GM10248 (cell line): ENCODE data around the gene RTN4RL2.

Source experiments
- CTCF ChIA-PET: fragments of 300-600 bp; sonication (Branson Sonifier 250); formaldehyde crosslinking; extraction: SDS; loops from one replicate; lab custom pipeline; 2021; ENCODE audit warnings: antibody characterized with exemption; lab: Yijun Ruan, JAX
- POLR2A ChIA-PET: fragments of 350-650 bp; sonication (Branson Sonifier 250); formaldehyde crosslinking; extraction: SDS; loops from one replicate; lab custom pipeline; 2020; ENCODE audit warnings: antibody characterized with exemption; lab: Yijun Ruan, JAX
- DNase-seq: peaks from one replicate; pipeline ENCODE4 v3.0.0; 2012; ENCODE audit errors: extremely low spot score
- CTCF ChIP-seq: IDR thresholded peaks from 2 replicates; pipeline ENCODE4 v1.5.1; 2012; ENCODE audit warnings: mild to moderate bottlenecking, low read depth; ENCODE audit errors: extremely low read depth, missing control alignments, control extremely low read depth

Gene RTN4RL2

DNA sequence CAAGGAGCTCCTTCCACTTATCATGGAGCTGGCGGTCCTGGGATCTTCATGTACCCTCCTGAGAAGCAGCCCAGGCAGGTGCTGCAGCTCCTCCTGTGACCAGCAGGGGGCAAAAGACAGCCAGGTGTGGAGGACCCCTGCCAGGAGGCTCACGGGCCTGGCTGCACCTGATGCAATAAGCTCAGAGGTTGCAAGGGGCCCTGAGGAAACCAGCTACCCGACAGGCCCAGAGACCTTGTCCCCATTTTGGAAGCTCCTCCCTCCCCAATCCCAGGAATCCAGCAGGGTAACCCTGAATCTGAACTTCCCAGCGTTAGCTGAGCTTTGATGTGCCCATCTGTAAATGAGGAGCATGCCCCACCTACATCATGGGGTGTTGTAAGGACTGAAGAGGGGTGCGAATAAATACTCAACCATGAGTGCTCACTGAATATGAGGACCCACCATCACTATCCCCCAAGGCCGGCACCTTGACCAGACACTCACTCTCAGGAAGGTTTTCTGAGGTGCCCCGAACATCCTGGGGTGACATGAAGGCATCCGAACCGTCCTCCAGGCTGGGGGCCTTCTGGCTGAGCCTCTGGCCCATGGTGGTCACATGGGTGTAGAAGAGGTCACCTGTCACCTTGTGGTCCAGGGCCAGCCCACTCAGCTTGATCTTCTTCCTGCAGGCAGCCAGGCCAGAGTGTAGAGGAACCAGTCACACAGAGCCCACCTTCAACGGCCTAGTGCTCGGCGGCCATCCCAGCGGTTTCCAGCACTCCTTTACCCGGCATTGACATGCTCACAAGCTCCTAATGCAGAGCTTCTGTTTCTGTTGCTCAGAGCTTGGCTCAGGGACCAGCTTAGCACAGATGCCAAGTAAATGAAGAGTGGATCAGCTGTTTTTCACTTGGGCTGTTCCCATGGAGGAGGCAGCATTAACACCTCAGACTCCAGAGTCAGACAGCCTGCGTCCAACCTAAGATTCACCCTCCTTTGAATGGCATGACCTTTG, 33.5 kb downstream of the RTN4RL2 start:
- peak; percentile 81 for DNase-seq
- ChIA-PET POLR2A (no interaction called here), CTCF (interaction anchor here (0.6 to 9.1 kb wide), 74 partner anchors 11 to 1027 kb away, joined by 3 to 247 read pairs (median 5); partner anchors contain the start of genes P2RX3, RTN4RL2, SLC43A1 and SMTNL1)
- peak; percentile 96 for TF ChIP-seq CTCF

DNA sequence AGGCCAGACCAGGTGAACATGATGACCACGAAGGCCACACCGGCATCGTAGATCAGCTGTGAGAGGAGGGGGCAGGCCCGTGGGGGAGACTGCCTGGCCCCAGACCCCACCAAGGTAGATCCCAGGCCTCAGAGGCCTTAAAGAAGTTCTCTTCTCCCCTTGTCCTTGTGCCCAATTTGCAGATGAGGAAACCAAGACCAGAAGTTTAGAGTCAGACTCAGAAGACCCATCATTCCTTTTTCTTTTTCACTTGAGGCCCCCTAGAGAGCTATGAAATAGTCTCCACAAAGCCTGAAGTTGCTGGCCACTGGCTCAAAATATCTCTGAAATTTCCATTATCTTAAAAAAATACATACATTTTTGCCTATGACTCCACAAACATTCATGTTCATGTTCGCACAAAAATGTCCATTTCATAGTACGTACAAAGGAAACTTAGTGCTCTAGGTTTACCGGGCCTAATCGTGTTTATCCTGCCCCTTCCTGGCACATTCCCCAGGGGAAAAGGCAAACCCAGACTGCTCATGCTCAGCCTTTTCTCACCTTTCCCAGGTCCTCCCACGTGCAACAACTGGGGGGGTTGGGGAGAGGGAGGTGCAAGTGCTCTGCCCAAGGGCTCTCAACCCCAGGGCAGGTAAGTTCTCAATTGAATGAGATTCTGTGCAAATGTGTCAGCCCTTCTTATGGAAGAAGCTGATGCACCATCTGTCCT, 35.9 kb downstream of the RTN4RL2 start:
- DNase-seq, result no peak
- CTCF ChIA-PET, result interaction anchor here (0.7 to 9.1 kb wide), 6 partner anchors 12 to 147 kb away, joined by 3 to 247 read pairs (median 69); partner anchors contain the start of genes SLC43A1, TIMM10 and YPEL4
- no peak for TF ChIP-seq CTCF
- POLR2A ChIA-PET, result no interaction called here

- DNase-seq, result no peak
- TF ChIP-seq CTCF, result no peak
- ChIA-PET POLR2A (no interaction called here), CTCF (interaction anchor here (0.7 to 9.1 kb wide), 7 partner anchors 14 to 146 kb away, joined by 3 to 247 read pairs (median 17); partner anchors contain the start of genes SLC43A1, TIMM10 and YPEL4)
Measured at GRCh38 chr11:57497303-57498247, 37.2 kb downstream of the RTN4RL2 start.

GRCh38 chr11:57498540-57498939, 38.2 kb downstream of the RTN4RL2 start:
- no peak for TF ChIP-seq CTCF
- ChIA-PET CTCF (interaction anchor here (1.1 to 9.1 kb wide), 3 partner anchors 17 to 145 kb away, joined by 3 to 158 read pairs (median 17); partner anchors contain the start of gene YPEL4), POLR2A (no interaction called here)
- no peak for DNase-seq

GRCh38 chr11:57499413-57499982, 39.2 kb downstream of the RTN4RL2 start:
- no peak for TF ChIP-seq CTCF
- ChIA-PET POLR2A (no interaction called here), CTCF (interaction anchor here (3.7 to 9.1 kb wide), 4 partner anchors 27 to 144 kb away, joined by 13 to 158 read pairs (median 25); partner anchors contain the start of gene YPEL4)
- DNase-seq, result peak; percentile 81
